AG09309 (cell line): Measurements from ENCODE around the gene PLA2G3.
A peak's percentile ranks its signal among the peaks of the same experiment; 100 is the strongest.

ENCODE experiments used
- DNase-seq: peaks from one replicate; pipeline ENCODE4 v3.0.0-alpha.2; 2010; ENCODE audit warnings: low read depth
- H3K4me3 ChIP-seq: 2 replicates; pipeline ENCODE4 v1.5.1; 2011; ENCODE audit warnings: mild to moderate bottlenecking, low read depth, low read length, moderate library complexity; ENCODE audit not compliant: control insufficient read depth
- TF ChIP-seq, protein P1 (sequence below): IDR thresholded peaks from 2 replicates; pipeline ENCODE4 v1.5.1; 2011; ENCODE audit warnings: mild to moderate bottlenecking, low read depth, low read length, inconsistent platforms; ENCODE audit not compliant: insufficient read depth, control insufficient read depth; ENCODE audit errors: missing control alignments

Gene PLA2G3

DNA sequence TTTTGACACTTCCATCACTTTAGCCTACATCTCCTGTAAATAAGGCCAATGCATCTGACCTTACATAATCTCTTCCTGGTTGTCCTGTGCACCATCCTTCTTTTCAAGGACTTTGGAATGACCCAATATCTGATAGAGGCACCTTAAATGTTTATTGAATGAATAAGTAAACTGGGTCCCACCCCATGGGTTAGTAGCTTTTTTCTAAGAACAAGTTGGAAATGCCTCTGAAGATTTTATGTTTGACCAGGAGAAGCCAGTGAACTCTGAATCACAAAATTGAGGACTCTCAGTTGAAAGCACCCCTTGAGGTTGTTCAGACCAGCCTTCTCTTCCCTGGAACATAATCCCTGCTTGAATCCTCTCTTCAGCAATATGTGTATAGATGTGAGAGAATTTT, 21.1 kb upstream of the PLA2G3 start:
- peak overlapping the region; percentile 58 for H3K4me3 ChIP-seq
- TF ChIP-seq, protein P1, sequence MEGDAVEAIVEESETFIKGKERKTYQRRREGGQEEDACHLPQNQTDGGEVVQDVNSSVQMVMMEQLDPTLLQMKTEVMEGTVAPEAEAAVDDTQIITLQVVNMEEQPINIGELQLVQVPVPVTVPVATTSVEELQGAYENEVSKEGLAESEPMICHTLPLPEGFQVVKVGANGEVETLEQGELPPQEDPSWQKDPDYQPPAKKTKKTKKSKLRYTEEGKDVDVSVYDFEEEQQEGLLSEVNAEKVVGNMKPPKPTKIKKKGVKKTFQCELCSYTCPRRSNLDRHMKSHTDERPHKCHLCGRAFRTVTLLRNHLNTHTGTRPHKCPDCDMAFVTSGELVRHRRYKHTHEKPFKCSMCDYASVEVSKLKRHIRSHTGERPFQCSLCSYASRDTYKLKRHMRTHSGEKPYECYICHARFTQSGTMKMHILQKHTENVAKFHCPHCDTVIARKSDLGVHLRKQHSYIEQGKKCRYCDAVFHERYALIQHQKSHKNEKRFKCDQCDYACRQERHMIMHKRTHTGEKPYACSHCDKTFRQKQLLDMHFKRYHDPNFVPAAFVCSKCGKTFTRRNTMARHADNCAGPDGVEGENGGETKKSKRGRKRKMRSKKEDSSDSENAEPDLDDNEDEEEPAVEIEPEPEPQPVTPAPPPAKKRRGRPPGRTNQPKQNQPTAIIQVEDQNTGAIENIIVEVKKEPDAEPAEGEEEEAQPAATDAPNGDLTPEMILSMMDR: no peak

DNA sequence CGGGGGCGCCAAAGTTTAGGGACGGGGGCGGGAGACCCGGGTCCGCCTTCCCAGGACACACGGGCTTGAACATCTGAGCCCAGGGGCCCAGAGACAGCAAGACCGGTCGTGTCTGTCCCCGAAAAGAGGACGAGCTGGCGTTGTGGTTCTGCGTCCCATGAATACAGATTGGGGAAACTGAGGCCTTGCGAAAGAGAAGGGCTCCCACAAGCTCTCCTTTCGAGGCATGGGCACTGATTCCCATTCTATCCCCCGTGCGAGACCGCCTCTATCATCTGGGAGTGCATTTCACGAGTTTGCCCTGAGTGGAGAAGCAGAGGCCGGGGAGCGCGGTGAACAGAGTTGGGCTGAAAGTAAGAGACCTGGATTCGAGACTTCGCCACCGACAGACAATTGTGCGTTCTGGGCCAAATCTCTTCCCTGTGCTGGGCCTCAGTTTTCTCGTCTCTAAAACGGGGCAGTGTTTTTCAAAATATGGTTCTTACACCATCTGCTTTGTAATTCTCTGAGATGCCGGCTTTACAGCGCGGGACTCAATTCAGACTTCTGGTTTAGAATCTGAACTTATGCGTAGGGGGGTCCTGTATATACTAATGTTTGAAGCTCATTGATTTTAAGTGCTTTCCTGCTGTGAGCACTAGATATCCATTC, 20.1 kb upstream of the PLA2G3 start:
- peak overlapping the region; percentile 58 for H3K4me3 ChIP-seq
- DNase-seq: no peak
- TF ChIP-seq, protein P1: no peak

More for the DNA sequence above, 21.1 kb upstream of the PLA2G3 start:
- DNase-seq: no peak

DNA sequence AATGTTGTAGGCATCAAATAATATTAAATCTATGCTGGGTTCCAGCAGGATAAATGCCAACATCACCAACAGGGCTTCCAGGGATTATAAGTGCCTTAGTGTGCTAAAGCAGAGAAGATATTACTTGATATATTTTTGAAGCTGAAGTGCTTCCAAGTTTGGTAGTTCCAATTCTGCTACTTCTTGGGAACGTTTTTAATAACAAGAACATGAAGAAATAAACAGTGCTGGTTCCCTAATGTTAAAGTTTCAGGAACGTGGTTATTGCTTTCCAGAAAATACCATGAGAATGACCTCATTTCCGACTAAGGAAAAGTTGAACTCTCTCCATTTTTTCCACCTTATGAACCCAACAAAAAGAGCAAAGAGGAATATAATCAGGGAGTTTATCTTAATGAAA, 15.1 kb upstream of the PLA2G3 start:
- no peak overlapping the region for H3K4me3 ChIP-seq
- no peak for DNase-seq
- TF ChIP-seq, protein P1: no peak

DNA sequence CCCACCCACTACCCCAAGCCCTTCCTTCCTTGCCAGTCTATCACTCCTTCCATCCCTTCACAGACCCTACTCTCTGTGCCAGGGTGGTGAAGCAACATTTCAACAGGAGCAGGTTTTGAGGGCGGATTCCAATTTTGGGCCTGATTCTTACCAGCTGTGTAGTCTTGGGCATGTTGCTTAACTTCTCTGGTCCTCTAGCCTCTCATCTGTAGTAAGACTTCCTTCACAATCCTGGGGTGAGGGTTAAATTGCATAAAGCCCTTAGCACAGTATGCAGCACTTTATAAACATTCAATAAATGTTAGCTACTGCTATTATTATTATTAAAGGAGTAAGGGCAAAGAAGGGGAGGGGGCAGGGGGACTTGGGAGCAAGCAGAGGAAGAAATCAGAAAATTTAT, 14.7 kb upstream of the PLA2G3 start:
- H3K4me3 ChIP-seq: no peak overlapping the region
- TF ChIP-seq, protein P1: no peak
- DNase-seq: no peak

DNA sequence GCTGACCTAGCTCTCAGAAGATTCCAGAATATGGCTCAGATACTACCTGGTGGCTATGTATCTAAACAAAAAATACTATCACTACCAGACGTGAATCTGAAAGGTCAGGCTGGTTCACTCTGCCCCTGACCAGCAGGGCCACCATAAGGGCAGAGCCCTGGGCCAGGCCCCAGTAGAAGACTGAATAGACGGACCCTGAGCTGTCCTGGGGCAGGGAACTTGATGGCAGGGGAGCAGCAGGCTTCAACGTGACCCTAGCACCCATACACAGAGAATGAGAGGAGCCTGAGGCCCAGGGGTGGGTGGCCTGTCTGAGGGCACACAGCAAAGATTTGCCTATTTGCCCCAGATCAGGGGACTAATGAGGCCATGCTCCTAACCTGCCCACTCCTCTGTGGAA, 13.0 kb upstream of the PLA2G3 start:
- DNase-seq: no peak
- H3K4me3 ChIP-seq: no peak overlapping the region
- TF ChIP-seq, protein P1: no peak

DNA sequence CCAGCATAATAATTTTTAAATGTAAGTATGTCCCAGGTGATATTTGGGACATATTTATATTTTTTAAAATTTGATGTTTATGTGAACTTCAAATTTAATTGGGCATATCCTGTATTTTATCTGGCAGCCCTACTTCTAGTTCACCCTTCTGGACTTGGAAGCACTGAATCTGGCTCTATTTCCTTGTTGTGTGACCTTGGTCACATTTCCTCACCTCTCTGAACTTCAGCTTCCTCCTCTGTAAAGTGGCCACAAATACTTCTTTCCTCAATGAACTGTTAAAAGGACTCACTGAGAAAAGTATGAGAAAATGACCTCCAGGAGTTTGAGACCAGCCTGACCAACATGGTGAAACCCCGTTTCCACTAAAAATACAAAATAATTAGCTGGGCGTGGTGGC, 11.6 kb upstream of the PLA2G3 start:
- no peak for DNase-seq
- TF ChIP-seq, protein P1: no peak
- H3K4me3 ChIP-seq: no peak overlapping the region
